ENCODE data around the gene RXRB. TPM values are rescaled to one million over a fixed set of nuclear protein-coding genes. Genes with fewer than 3 reads are reported as not detected.
A peak's percentile ranks its signal among the peaks of the same experiment; 100 is the strongest.

RXRB gene
- total RNA-seq, 2 experiments from 2014 or later = 42.9 to 45.0 TPM

DNA sequence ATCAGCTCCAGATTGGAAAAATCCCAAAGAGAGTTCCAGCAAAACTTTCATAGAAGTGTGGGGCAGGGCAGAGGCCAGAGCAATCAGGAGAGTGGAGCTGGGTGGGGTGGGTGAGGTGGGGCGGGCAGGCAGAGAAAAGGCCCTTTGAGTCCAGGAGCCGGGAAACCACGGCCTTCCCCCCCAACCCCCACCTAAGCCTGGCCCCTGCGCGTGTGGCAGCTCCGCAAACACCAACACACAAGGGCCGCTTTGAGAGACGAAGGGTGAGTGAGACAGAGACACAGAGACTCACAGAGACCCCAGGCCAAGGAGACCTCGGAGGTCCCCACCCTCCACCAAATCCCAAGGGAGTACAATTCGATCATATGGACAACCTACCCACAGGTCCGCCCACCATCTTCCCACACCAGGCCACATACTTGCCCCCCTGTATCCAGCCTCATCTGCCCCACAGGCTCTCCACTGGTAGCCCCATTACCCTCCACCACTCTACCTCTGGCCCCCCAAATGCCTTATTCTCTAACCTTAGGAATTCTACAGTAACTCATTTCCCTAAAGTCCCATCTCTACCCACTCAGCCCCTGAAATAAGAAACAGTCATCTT is 9.9 kb downstream of the RXRB start:
- H3K27me3 Mint-ChIP-seq = peaks cover 54% of the 10 kb centered on the region
- TF ChIP-seq, protein P1, sequence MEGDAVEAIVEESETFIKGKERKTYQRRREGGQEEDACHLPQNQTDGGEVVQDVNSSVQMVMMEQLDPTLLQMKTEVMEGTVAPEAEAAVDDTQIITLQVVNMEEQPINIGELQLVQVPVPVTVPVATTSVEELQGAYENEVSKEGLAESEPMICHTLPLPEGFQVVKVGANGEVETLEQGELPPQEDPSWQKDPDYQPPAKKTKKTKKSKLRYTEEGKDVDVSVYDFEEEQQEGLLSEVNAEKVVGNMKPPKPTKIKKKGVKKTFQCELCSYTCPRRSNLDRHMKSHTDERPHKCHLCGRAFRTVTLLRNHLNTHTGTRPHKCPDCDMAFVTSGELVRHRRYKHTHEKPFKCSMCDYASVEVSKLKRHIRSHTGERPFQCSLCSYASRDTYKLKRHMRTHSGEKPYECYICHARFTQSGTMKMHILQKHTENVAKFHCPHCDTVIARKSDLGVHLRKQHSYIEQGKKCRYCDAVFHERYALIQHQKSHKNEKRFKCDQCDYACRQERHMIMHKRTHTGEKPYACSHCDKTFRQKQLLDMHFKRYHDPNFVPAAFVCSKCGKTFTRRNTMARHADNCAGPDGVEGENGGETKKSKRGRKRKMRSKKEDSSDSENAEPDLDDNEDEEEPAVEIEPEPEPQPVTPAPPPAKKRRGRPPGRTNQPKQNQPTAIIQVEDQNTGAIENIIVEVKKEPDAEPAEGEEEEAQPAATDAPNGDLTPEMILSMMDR (IDR thresholded peaks at IDR 0.05) = no peak
- H3K9me3 Mint-ChIP-seq = no peaks in the 10 kb centered on the region
- H3K36me3 Mint-ChIP-seq (ENCODE audit: low read depth) = peaks cover 25% of the 10 kb centered on the region
- intact Hi-C loops (cut with DNase I, micrococcal nuclease) = no loop called here
- peak overlapping the region; percentile 7 for H3K4me3 Mint-ChIP-seq
- Histone ChIP-seq H3K9me3 (ENCODE audit: control insufficient read depth in 1 of 2, insufficient read depth in 1 of 2, low read length in 2 of 2) (peaks cover 0 to 4% of the 10 kb centered on the region in 2 experiments), H3K4me1 (ENCODE audit: insufficient read depth, low read length) (peaks cover 27% of the 10 kb centered on the region), H3K36me3 (ENCODE audit: insufficient read depth, low read length) (peaks cover 21% of the 10 kb centered on the region), H3K27ac (ENCODE audit: low read depth in 1 of 2, low read length in 2 of 2) (no peak overlapping the region), H3K4me3 (ENCODE audit: low read length) (no peak overlapping the region), H3K27me3 (ENCODE audit: control insufficient read depth in 1 of 2, insufficient read depth in 2 of 2, low read length in 2 of 2) (peaks cover 15 to 20% of the 10 kb centered on the region in 2 experiments)
- ChIA-PET POLR2A (interaction anchor here (0.7 to 0.9 kb wide), 2 partner anchors 9 to 18 kb away, joined by 3 read pairs; partner anchors contain the start of gene RING1), CTCF (no interaction called here)
- ATAC-seq (ENCODE audit: poor library complexity) (no peak), DNase-seq (no peak)
- H3K27ac Mint-ChIP-seq = no peak overlapping the region
- H3K4me1 Mint-ChIP-seq (ENCODE audit: low read depth) = peaks cover 18% of the 10 kb centered on the region

DNA sequence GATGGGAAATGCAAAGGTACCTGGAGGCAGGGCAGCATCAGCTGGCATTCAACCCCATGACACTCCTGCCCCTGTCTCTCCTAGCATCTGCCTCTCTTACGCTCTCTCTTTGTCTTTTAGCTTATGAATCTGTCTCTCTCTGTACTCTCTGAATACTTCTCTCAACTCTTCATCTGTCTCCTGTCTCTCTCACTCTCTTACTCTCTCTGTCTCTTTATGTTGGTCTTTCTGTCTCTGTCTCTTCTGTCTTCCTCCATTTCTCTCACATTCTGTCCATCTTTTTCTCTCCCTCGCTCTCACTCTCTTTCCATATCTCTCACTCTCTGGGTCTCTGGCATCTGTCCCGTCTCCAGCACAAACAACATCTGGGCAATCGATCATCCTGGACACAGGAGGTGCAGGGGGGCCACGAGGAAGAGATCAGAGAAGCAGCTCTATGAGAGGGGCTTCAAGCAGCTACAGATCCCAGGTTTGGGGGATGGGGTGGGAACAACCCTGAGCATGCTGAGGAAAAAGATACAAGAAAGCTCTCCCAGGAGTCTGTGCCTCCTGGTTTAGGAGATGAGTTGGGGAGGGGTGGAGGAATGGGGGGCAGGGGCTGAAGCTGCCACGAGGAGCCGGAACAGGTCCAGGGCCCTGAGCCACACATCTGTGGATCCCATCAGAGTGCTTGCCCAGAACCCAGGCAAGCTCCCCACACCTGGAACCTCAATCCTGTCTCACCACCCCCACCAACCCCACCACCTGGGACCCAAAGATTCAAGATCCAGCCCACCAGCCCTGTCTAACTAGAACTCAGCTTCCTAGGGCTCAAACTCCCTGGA is 10.6 kb downstream of the RXRB start:
- ATAC-seq (ENCODE audit: poor library complexity) = no peak
- peaks cover 0 to 4% of the 10 kb centered on the region in 2 experiments for H3K9me3 ChIP-seq (ENCODE audit: control insufficient read depth in 1 of 2, insufficient read depth in 1 of 2, low read length in 2 of 2)
- peaks cover 27% of the 10 kb centered on the region for H3K4me1 ChIP-seq (ENCODE audit: insufficient read depth, low read length)
- no peaks in the 10 kb centered on the region for H3K9me3 Mint-ChIP-seq
- H3K4me1 Mint-ChIP-seq (ENCODE audit: low read depth) = peaks cover 20% of the 10 kb centered on the region
- ChIA-PET POLR2A (interaction anchor here (0.7 to 0.9 kb wide), 2 partner anchors 10 to 19 kb away, joined by 3 read pairs; partner anchors contain the start of gene RING1), CTCF (no interaction called here)
- H3K36me3 Mint-ChIP-seq (ENCODE audit: low read depth) = peaks cover 20% of the 10 kb centered on the region
- H3K27me3 Mint-ChIP-seq = peaks cover 55% of the 10 kb centered on the region
- peaks cover 15 to 20% of the 10 kb centered on the region in 2 experiments for H3K27me3 ChIP-seq (ENCODE audit: control insufficient read depth in 1 of 2, insufficient read depth in 2 of 2, low read length in 2 of 2)
- H3K4me3 Mint-ChIP-seq = peak overlapping the region; percentile 7
- TF ChIP-seq, protein P1 (IDR thresholded peaks at IDR 0.05) = no peak
- no peak overlapping the region for H3K27ac ChIP-seq (ENCODE audit: low read depth in 1 of 2, low read length in 2 of 2)
- no peak overlapping the region for H3K27ac Mint-ChIP-seq
- DNase-seq = no peak
- H3K4me3 ChIP-seq (ENCODE audit: low read length) = no peak overlapping the region
- peaks cover 13% of the 10 kb centered on the region for H3K36me3 ChIP-seq (ENCODE audit: insufficient read depth, low read length)
- intact Hi-C loops (cut with DNase I, micrococcal nuclease) = no loop called here

DNA sequence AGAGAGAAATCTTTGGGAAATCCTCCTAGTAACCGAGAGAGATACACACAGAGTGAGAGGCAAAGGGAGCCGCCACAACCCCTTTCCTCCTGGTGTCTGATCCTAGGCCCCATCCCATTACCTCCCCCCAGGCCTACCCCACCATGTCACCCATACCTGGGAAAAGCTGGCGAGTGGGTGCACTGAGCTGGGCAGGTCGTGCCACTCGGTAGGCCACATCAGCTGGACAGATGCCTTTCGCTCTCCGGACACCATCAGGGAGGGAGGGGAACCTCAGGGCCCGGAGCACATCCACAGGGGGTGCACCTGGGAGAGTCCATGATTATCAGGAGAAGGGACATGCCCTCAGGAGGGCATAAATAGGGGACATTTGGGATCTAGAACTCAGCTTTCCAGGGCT is 11.3 kb downstream of the RXRB start:
- DNase-seq = no peak
- H3K4me3 Mint-ChIP-seq = no peak overlapping the region
- POLR2A ChIA-PET = no interaction called here
- Histone ChIP-seq H3K27me3 (ENCODE audit: control insufficient read depth in 1 of 2, insufficient read depth in 2 of 2, low read length in 2 of 2) (peaks cover 15 to 20% of the 10 kb centered on the region in 2 experiments), H3K4me1 (ENCODE audit: insufficient read depth, low read length) (peaks cover 33% of the 10 kb centered on the region), H3K9me3 (ENCODE audit: control insufficient read depth in 1 of 2, insufficient read depth in 1 of 2, low read length in 2 of 2) (peaks cover 0 to 4% of the 10 kb centered on the region in 2 experiments), H3K27ac (ENCODE audit: low read depth in 1 of 2, low read length in 2 of 2) (no peak overlapping the region), H3K36me3 (ENCODE audit: insufficient read depth, low read length) (peaks cover 7% of the 10 kb centered on the region), H3K4me3 (ENCODE audit: low read length) (no peak overlapping the region)
- intact Hi-C loops (cut with DNase I, micrococcal nuclease) = no loop called here
- peaks cover 27% of the 10 kb centered on the region for H3K4me1 Mint-ChIP-seq (ENCODE audit: low read depth)
- H3K27me3 Mint-ChIP-seq = peaks cover 59% of the 10 kb centered on the region
- TF ChIP-seq, protein P1 (IDR thresholded peaks at IDR 0.05) = no peak
- ATAC-seq (ENCODE audit: poor library complexity) = no peak
- no peak overlapping the region for H3K27ac Mint-ChIP-seq
- CTCF ChIA-PET = no interaction called here
- no peaks in the 10 kb centered on the region for H3K9me3 Mint-ChIP-seq
- H3K36me3 Mint-ChIP-seq (ENCODE audit: low read depth) = peaks cover 14% of the 10 kb centered on the region
